NCI-H345 treated with DMSO at 0.1 percent for 48 hours (cell line): ENCODE results near the gene ARHGAP21.

Experiments
- DNase-seq: peaks from one replicate; lab custom pipeline; 2025; ENCODE audit not compliant: unreplicated experiment; lab: John Stamatoyannopoulos, UW

ARHGAP21 gene

DNA sequence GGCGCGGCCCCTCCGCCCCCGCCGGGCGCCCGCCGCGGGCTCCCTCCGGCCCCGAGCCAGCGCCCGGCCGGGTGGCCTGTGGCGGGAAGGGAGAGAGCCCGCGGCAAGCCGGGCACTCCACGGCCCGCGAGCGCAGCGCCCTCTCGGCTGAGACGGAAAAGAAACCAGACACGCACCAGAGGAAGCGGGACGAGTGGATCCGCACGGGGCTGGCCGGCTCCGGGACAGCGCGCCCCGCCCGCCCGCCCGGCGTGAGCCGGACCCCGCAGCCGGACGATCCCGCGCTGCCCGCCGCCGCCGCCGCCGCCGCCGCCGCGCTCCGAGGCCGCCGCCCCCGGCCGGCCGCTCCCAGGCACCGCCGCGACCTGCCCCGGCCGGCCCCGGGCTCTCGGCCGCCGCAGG is 300 bp downstream of the ARHGAP21 start:
- no peak for DNase-seq

GRCh38 chr10:24722676-24723385 is 856 bp downstream of the ARHGAP21 start:
- DNase-seq: no peak

- no peak for DNase-seq
These were observed 1.5 kb downstream of the ARHGAP21 start for GRCh38 chr10:24722131-24722675.

DNA sequence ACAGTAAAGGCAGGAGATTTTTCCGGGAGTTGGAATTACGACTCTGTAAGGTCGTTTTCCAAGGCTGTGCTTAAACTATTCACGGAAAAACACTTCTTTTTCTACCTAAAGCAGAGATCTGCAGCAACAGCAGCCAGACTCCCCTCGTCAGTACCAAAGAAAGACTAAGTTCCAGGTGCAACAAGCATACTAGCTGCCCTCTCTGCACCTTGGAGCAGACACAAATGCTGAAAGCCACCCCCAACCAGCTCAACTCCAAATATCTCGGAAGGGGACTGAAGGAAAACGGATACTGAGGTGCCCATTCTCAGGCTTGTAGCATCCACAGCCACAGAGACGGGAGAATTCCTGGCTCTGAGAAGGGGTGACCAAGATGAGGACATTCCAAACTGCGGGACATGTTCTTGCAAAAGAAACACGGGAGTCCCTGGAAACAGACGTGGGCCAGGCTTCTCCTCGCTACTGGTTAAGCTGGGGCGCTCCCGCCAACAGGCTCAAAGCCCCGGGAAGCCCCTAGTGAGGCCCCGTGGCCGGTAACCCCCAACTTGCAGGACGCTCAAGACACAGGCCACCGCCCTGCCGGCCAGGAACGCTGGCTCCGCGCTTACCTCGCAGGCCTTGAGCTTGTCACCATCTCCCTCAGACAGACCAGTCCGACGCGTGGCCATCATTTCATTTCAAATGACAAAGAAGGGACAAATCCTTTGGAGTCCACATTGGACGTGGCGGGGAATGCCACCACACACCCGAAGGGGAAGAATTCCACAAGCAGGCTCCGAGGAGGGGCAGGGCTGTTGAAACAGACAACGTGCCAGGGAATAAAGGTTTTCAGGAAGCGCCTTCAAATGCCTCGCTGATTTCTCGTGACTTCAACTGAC is 2.2 kb downstream of the ARHGAP21 start:
- no peak for DNase-seq

DNA sequence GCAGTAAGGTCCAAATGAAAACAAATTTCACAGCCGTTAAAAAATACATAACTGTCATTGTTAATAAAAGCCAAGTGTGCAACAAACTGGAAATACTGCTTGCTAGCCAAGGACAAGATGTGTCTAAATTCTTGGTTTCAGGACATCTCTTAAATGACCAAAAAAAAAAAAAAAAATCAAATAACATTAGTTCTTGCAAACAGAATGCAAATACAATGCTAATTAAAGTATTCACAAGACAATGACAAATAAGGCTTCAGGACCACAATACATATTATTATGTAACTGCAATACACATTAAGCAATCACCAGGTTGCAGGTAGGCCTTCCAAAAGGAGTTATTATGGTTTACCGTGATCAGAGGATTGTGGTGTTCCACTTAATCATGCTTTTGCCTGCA is 3.6 kb downstream of the ARHGAP21 start:
- no peak for DNase-seq

DNA sequence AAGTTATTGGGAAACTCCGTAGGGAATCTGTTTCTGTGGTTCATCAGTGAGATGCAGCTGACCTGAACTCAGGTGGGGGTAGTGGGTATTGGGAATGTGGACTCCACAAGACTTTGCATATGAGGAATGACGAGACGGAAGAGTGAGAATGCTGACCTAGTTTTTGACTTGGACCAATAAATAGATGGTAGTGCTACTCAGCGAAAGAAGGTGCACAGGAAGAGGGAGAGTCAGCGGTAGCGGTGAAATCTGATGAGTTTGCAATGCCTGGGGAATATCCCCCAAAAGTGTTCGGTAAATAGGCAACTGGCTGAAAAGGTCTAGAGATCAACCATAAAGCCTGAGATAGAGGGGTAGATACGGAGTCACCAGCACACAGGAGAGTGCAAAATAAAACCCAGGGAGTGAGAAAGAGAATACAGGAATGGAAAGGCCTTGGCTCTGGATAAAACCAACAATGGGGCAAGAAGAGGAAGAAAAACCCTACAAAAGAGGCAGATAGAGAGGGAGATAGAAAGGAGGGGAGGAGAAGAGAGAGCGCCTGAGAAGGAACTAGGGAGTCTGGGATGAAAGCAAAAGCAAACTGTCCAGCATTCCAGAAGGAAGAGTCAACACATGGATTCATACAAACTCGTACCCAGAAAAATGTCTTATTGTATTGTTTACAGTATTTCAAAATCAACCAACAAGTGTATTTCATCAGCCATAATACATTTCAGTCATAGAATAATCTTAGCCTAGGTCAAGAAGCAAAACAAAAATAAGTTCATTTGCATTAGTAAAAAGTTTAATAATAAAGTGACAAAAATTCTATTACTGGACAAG is 5.4 kb downstream of the ARHGAP21 start:
- DNase-seq: no peak

DNA sequence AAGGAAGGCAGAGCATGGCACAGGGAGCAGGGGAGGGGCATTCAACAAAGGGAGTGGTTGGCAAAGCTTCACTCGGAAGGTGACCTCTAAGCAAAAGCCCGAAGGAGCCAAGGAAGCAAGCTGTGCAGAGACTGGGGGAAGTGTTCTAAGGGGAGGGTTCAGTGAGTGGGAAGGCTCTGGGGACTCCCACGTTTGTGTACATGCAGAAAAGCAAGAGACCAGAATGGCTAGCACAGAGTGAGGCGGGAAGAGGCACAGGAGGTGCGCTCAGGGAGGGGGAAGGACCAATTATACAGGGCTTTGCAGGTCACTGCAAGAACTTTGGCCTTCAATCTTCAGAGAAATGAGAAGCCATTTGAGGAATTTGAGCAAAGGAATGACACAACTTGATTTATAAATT is 7.4 kb downstream of the ARHGAP21 start:
- no peak for DNase-seq

- DNase-seq: no peak
These were observed 8.4 kb downstream of the ARHGAP21 start for GRCh38 chr10:24715246-24715769.

DNA sequence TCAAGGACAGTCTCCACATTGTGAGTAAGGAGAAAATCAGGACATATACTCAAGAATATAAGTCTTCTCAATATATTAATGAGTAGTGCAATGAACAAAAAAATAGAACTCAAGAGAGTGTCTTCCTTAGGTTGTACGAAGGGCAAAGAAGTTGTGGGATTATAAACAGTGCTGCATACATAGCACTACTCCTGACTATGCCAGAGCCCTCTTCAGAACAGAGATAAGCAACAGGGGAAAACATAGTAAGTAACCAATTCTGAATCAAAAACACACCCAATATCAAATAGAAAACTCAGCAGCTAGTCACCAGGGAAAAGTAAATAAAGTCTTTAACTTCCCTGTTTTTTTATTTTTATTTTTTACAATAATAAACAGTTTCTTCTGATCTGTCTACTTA is 10.6 kb downstream of the ARHGAP21 start:
- DNase-seq: no peak

DNA sequence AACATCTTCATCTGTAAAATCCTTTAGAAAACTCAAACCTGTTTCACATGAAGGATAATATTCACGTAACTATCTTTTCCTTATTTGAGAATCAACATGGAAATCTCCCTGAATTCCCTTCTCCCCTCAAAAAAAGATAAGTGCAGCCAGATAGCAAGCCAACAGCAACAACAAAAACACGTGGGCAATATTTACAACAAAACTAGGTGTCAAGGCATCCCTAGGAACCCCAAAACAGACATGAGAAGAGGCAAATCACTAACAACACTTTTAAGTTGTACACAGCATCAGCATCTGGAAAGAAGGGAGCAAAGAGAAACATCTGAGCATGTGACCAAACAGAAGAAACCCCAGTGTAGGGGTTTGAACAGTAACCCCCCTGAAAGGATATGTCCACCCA is 12.2 kb downstream of the ARHGAP21 start:
- no peak for DNase-seq

- no peak for DNase-seq
These were observed 15.6 kb downstream of the ARHGAP21 start for GRCh38 chr10:24708081-24708480.

DNA sequence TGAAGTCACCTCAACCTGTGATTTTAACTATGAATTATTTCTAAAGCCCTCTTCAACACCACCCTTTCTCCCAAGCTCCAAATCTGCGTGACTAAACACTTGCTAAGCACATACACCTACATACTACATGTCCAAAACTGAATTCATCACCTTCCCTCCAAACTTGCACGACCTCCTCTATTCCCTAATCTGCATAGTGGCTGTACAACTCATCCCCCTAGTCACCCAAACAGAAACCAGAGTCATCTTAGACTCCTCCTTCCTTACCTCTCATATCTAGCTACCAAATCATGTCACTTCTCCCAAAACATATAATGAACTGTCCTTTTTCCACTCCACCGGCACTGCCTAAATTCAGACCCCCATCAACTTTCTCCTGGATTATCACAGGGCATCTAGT is 16.2 kb downstream of the ARHGAP21 start:
- no peak for DNase-seq

- DNase-seq: no peak
These were observed 17.1 kb downstream of the ARHGAP21 start for GRCh38 chr10:24706479-24707118.

DNA sequence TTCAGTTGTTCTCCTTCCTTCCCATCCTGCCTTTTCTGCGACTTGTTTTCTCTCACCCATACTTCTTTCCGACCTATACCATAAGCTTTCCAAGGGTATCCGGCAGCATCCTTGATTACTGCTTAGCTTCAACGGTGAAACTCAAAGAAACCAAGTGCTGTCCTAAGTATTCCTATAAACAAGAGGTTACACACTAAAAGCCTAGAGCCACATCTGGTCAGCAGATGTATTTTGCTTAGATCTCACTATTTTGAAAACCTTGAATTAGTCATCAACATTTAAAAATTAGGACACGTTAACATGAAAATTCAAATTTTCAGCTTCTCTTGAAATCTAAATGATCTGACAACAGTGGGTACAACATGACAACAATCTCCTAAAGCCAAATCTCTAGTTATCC is 20.0 kb downstream of the ARHGAP21 start:
- DNase-seq: no peak

GRCh38 chr10:24701447-24701846 is 22.2 kb downstream of the ARHGAP21 start:
- no peak for DNase-seq

DNA sequence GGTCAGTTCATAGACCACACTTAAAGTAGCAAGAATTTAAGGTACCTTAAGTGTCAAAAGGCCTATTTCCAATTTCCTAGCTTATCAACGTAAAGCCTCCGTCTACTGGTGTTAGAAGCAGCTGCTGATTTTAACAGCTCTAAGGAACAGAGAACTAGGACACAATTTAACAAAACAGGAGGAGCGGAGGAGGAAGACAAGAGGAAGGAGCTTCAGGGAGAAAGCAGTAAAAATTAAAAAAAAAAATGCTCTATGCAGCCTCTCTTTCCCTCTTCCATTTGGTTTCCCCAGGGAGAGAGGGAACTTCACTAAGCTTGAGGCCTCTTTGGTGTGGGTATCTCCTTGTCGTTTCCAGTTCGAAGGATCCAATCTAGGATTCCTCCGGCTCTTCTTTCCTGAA is 22.7 kb downstream of the ARHGAP21 start:
- DNase-seq: no peak

DNA sequence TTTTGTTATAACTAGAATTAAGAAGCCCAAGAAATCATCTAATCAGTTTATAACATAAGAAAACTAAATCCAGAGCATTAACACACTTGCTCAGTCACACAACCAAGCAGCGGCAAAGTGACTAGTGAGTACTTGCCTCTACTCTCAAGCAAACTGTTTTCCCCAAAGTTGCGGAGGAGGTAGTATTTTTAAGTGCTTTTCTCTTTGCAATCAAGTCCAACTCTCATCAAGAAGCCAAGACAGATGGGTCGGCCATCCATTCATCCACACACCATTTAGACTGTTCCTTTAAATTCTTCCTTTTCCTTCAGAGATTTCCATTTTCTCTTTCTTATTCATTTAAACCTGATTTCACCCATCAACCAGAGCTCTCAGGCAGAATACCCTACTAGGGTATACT is 25.4 kb downstream of the ARHGAP21 start:
- DNase-seq: no peak

DNA sequence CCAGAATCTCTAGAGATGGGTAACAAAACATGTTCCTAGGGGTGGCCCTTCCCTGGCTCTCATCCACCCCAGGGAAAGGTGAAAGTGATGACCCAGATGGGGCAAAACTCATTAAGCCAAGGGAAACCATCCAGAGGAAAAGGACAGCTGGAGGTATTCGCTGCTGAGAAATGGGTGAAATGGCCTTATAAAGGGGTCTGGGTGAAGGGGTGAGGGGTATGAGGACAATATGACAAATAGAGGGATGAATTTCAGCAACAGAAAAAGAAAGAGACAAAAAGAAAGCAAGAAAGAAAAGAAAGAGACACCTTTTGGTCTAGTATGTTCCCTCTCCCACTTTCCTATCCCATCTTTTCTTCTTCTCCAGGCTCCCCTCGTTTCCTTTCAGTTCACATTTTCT is 26.6 kb downstream of the ARHGAP21 start:
- no peak for DNase-seq

GRCh38 chr10:24695452-24695851 is 28.2 kb downstream of the ARHGAP21 start:
- no peak for DNase-seq

DNA sequence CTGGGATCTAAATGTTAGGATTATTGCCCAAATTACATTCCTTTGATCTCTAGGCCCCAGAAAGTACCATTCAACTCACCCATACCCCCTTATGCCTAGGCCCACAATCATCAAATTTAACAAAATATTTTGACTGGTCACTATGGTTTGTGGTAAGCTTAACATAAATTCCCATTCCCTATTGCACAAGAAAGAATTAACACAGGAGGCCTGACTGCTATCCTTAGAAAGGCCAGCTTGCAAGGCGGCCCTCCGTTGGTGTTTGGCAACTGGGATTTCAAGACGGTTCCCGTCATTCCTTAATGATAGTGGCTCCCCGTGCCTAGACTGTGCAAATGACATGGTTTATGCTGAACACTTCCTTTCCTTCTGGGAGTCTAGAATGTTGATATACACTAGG is 29.6 kb downstream of the ARHGAP21 start:
- no peak for DNase-seq
